Measurements from ENCODE around the gene ZNF107. TPM values are rescaled to one million over a fixed set of nuclear protein-coding genes. Genes with fewer than 3 reads are reported as not detected.

ZNF107 gene
- total RNA-seq, 3 donors from 2014 or later = 3.7 to 72.7 (median 33.1) TPM

DNA sequence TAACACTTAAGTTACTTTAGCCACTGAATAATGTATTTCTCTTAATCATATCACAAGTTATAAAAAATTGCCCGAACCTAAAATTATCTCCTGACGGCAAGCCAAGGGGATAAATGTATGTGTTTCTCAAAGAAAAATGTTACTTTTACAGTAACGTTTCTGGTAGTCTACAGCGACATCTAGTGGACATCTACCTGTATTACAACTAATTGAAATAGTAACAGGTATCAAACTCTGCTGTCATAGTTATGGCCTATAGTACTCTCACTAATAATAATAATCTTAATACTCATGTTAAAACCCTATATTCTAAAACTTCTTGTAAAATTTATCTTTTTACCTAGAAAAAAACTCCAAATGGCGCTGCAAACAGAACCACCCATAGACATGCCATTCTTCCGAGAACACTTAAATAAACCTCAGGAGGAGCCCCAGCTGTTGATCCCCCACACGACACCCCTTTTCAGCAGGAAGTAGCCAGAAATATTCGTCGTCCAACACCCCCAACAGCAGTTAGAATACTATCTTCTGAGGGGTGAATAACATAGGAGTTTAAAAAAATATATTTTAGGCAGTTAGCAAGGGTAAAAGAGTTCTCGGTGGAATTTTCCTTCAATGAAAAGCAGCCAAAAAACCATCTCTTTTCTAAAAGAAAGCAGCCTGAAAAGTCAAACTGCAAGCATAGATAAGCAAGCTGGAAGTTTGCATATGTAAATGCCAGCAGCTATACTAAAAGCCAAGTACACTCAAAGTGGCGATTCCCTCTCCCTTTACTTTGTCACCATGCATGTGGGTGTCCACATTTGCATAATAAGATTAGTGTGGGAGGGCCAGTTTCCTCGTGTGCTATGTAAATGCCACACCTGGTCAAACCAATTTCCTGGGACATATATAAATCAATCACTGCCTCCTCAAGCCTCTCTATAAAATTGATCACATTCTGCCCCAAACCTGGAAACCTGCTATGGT lies 40.5 kb upstream of the ZNF107 start:
- no peaks in the 10 kb centered on the region for H3K4me1 ChIP-seq
- H3K27me3 ChIP-seq = no peaks in the 10 kb centered on the region
- intact Hi-C loops (cut with DNase I; ENCODE audit: low total_unique reads) = no loop called here
- TF ChIP-seq POLR2A (IDR thresholded peaks at IDR 0.05) = no peak
- TF ChIP-seq, protein P1, sequence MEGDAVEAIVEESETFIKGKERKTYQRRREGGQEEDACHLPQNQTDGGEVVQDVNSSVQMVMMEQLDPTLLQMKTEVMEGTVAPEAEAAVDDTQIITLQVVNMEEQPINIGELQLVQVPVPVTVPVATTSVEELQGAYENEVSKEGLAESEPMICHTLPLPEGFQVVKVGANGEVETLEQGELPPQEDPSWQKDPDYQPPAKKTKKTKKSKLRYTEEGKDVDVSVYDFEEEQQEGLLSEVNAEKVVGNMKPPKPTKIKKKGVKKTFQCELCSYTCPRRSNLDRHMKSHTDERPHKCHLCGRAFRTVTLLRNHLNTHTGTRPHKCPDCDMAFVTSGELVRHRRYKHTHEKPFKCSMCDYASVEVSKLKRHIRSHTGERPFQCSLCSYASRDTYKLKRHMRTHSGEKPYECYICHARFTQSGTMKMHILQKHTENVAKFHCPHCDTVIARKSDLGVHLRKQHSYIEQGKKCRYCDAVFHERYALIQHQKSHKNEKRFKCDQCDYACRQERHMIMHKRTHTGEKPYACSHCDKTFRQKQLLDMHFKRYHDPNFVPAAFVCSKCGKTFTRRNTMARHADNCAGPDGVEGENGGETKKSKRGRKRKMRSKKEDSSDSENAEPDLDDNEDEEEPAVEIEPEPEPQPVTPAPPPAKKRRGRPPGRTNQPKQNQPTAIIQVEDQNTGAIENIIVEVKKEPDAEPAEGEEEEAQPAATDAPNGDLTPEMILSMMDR (IDR thresholded peaks at IDR 0.05) = peak; percentile 22 to 62 (median 60)
- H3K36me3 ChIP-seq = no peaks in the 10 kb centered on the region
- H3K27ac ChIP-seq = peak overlapping the region; percentile 5 to 12
- H3K4me3 ChIP-seq = no peak overlapping the region
- DNase-seq (ENCODE audit: low spot score in 2 of 2) = no peak
- H3K9me3 ChIP-seq = peaks cover 10 to 12% of the 10 kb centered on the region in 2 donors

DNA sequence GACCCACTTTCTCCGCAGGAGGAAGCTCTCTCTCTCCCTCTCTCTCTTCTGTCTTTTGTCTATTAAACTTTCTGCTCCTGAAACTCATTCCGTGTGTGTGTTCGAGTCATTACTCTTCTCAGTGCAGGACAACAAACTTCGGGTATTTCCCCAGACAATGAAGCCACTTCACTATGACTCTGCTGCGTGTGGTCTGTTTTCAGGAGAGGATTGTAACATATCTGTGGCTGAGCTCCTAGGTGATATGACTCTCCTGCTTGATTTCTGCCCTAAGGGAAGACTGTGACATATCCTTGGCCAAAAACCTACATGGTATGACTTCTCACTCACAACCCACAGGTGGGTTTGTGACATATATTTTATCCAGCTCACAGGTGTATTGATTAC lies 39.9 kb upstream of the ZNF107 start:
- DNase-seq (ENCODE audit: low spot score in 2 of 2) = no peak
- intact Hi-C loops (cut with DNase I; ENCODE audit: low total_unique reads) = no loop called here
- peak overlapping the region; percentile 5 to 12 for H3K27ac ChIP-seq

DNA sequence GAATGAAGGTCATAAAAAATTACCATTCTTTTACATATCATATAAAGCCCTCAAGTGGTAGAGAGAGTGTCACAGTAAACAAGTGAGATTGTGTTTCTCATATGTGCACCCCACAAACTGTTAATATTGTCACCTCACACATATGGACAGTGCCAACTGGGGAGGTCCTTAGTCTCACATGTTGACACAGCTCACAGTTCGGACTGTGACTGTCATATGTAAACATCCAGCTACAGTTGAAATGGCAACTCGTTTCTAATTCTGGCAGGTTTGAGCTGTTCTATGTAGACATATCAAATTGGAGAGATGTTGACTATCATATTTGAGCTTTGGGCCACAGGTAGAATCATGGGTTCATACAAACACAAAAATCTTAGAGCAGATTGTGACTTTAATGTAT lies 39.4 kb upstream of the ZNF107 start:
- TF ChIP-seq POLR2A (IDR thresholded peaks at IDR 0.05) = no peak
- TF ChIP-seq, protein P1 (IDR thresholded peaks at IDR 0.05) = no peak
- peaks cover 0 to 3% of the 10 kb centered on the region in 2 donors for H3K9me3 ChIP-seq
- intact Hi-C loops (cut with DNase I; ENCODE audit: low total_unique reads) = no loop called here
- no peaks in the 10 kb centered on the region for H3K4me1 ChIP-seq
- H3K36me3 ChIP-seq = no peaks in the 10 kb centered on the region
- H3K27me3 ChIP-seq = no peaks in the 10 kb centered on the region
- H3K4me3 ChIP-seq = no peak overlapping the region
- no peak for DNase-seq (ENCODE audit: low spot score in 2 of 2)
- H3K27ac ChIP-seq = peak overlapping the region; percentile 83 to 94

More for the DNA sequence above, 39.9 kb upstream of the ZNF107 start:
- H3K4me1 ChIP-seq = no peaks in the 10 kb centered on the region
- H3K36me3 ChIP-seq = no peaks in the 10 kb centered on the region
- TF ChIP-seq POLR2A (IDR thresholded peaks at IDR 0.05) (no peak), POLR2AphosphoS5 (IDR thresholded peaks at IDR 0.05) (no peak)
- TF ChIP-seq, protein P1 (IDR thresholded peaks at IDR 0.05) = no peak
- no peak overlapping the region for H3K4me3 ChIP-seq
- peaks cover 5% of the 10 kb centered on the region in 2 donors for H3K9me3 ChIP-seq
- H3K27me3 ChIP-seq = no peaks in the 10 kb centered on the region

DNA sequence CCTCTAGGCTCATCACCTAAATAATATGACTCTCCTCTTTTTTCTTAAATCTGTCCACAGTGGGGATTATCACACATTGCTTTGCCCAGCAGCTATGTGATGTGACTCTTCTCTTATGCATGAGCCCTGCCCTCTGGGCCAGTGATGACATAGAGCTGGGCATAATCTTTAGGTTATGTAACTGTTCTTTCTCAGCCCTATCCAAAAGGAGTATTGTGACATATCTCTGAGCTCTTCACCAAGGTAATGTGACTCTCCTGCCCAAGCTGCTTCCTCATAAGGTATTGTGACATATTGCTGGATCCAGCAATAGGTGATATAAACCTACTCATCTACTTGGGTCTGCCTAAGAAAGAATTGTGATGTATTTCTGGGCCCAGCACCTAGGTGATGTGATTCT lies 37.7 kb upstream of the ZNF107 start:
- no peak for DNase-seq (ENCODE audit: low spot score in 2 of 2)
- no peaks in the 10 kb centered on the region for H3K36me3 ChIP-seq
- peak overlapping the region; percentile 83 to 94 for H3K27ac ChIP-seq
- no peaks in the 10 kb centered on the region for H3K4me1 ChIP-seq
- intact Hi-C loops (cut with DNase I; ENCODE audit: low total_unique reads) = no loop called here
- TF ChIP-seq POLR2A (IDR thresholded peaks at IDR 0.05) = no peak
- peak in 1 of 3 donors; percentile 12 for TF ChIP-seq POLR2AphosphoS5 (IDR thresholded peaks at IDR 0.05)
- TF ChIP-seq, protein P1 (IDR thresholded peaks at IDR 0.05) = no peak
- H3K9me3 ChIP-seq = no peaks in the 10 kb centered on the region
- no peak overlapping the region for H3K4me3 ChIP-seq
- no peaks in the 10 kb centered on the region for H3K27me3 ChIP-seq

DNA sequence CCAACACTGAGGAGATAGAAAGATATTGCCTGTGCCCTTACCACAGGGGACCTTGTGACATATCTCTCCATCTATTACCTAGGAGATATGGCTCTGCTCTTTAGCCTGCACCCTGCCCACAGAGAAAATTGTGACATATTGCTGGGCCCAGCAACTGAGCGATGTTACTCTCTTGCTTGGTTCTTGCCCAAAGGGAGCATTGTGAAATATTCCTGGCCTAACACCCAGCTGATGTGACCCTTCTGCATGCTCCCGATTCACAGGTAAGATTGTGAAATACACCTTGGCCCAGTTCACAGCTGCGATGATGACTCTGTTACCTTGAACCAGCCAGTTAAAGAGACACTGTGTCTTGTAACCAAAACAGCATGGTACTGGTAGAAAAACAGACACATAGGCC lies 37.2 kb upstream of the ZNF107 start:
- Histone ChIP-seq H3K36me3 (no peaks in the 10 kb centered on the region), H3K4me3 (no peak overlapping the region), H3K9me3 (no peaks in the 10 kb centered on the region), H3K27me3 (no peaks in the 10 kb centered on the region), H3K27ac (peak overlapping the region; percentile 83 to 94), H3K4me1 (no peaks in the 10 kb centered on the region)
- TF ChIP-seq POLR2AphosphoS5 (IDR thresholded peaks at IDR 0.05) = peak in 2 of 3 donors; percentile 47 to 84
- TF ChIP-seq, protein P1 (IDR thresholded peaks at IDR 0.05) = no peak
- no peak for TF ChIP-seq POLR2A (IDR thresholded peaks at IDR 0.05)
- intact Hi-C loops (cut with DNase I; ENCODE audit: low total_unique reads) = no loop called here
- peak in 1 of 2 donors; percentile 87 for DNase-seq (ENCODE audit: low spot score in 2 of 2)
